GM23248 (cell line): Measurements from ENCODE around the gene PPT2. TPM values are rescaled to one million over a fixed set of nuclear protein-coding genes. Genes with fewer than 3 reads are reported as not detected.

Experiments
- DNase-seq: peaks from one replicate; pipeline ENCODE4 v3.0.0-alpha.2; 2015
- H2AFZ ChIP-seq: fragments of 200-600 bp; sonication (generic); 2 replicates; pipeline ENCODE4 v1.6.1; 2016; ENCODE audit warnings: antibody characterized with exemption
- H3F3A ChIP-seq: fragments of 200-600 bp; sonication (generic); 2 replicates; pipeline ENCODE4 v1.6.1; 2016; ENCODE audit warnings: mild to moderate bottlenecking, antibody characterized with exemption, mixed run types; ENCODE audit not compliant: insufficient read depth
- H3K27ac ChIP-seq: fragments of 200-600 bp; sonication (generic); 2 replicates; pipeline ENCODE4 v1.5.1; 2016; ENCODE audit warnings: mild to moderate bottlenecking
- H3K27me3 ChIP-seq: fragments of 200-600 bp; sonication (generic); replicated peaks from 2 replicates; pipeline ENCODE4 v1.6.1; 2016; ENCODE audit warnings: mild to moderate bottlenecking; ENCODE audit not compliant: insufficient read depth
- H3K36me3 ChIP-seq: fragments of 200-600 bp; sonication (generic); 2 replicates; pipeline ENCODE4 v1.6.1; 2016; ENCODE audit warnings: low read depth, mild to moderate bottlenecking
- H3K4me1 ChIP-seq: fragments of 200-600 bp; sonication (generic); 2 replicates; pipeline ENCODE4 v1.6.1; 2016; ENCODE audit warnings: mild to moderate bottlenecking; ENCODE audit not compliant: insufficient read depth
- H3K4me2 ChIP-seq: fragments of 200-600 bp; sonication (generic); one replicate; pipeline ENCODE4 v1.6.1; 2016; ENCODE audit warnings: mild to moderate bottlenecking; ENCODE audit not compliant: unreplicated experiment
- H3K4me3 ChIP-seq: fragments of 200-600 bp; sonication (generic); 2 replicates; pipeline ENCODE4 v1.5.1; 2016; ENCODE audit warnings: mild to moderate bottlenecking
- H3K79me2 ChIP-seq: fragments of 200-600 bp; sonication (generic); 2 replicates; pipeline ENCODE4 v1.6.1; 2016; ENCODE audit warnings: mild to moderate bottlenecking; ENCODE audit not compliant: insufficient read depth
- H3K9ac ChIP-seq: fragments of 200-600 bp; sonication (generic); 2 replicates; pipeline ENCODE4 v1.6.1; 2016; ENCODE audit warnings: mild to moderate bottlenecking
- H3K9me2 ChIP-seq: fragments of 200-600 bp; sonication (generic); 2 replicates; pipeline ENCODE4 v1.6.1; 2016; ENCODE audit warnings: mixed run types, mild to moderate bottlenecking, moderate library complexity; ENCODE audit not compliant: insufficient read depth
- H3K9me3 ChIP-seq: fragments of 200-600 bp; sonication (generic); one replicate; pipeline ENCODE4 v1.6.1; 2017; ENCODE audit warnings: low read depth
- H4K20me1 ChIP-seq: fragments of 200-600 bp; sonication (generic); 2 replicates; pipeline ENCODE4 v1.6.0; 2016; ENCODE audit not compliant: insufficient read depth
- EZH2 ChIP-seq: fragments of 200-600 bp; sonication (generic); IDR thresholded peaks from 2 replicates; pipeline ENCODE4 v1.6.1; 2018; ENCODE audit warnings: antibody characterized with exemption, mild to moderate bottlenecking; ENCODE audit not compliant: insufficient read depth, poor library complexity, severe bottlenecking
- EZH2phosphoT487 ChIP-seq: fragments of 200-600 bp; sonication (generic); IDR thresholded peaks from 2 replicates; pipeline ENCODE4 v1.6.1; 2018; ENCODE audit warnings: antibody characterized with exemption, moderate library complexity, mild to moderate bottlenecking, low read depth; ENCODE audit not compliant: insufficient read depth
- WGBS, 2 experiments: methylation state at CpG; one replicate each; pipeline ENCODE4 v1.1.6; 2015 to 2017; ENCODE audit warnings: low lambda C conversion rate in 2 of 2, low coverage in 1 of 2; ENCODE audit errors: missing lambda C conversion rate in 2 of 2; 5-methylcytosine and 5-hydroxymethylcytosine counted together
- in situ Hi-C: fragments of 300-500 bp; cut with MboI; formaldehyde crosslinking; loops from 2 replicates; pipeline ENCODE4 v1.15.0; 2020
- polyA plus RNA-seq: library from polyadenylated mRNA; unstranded; fragments of >200 nt; fragmentation: Nextera tagmentation; extraction: Ambion mirVana; gene quantifications from 2 replicates; pipeline ENCODE4 v1.2.1, GENCODE V29; 2016
- total RNA-seq: library from RNA; depleted of rRNA; stranded (reverse); fragments of >200 nt; shearing (Covaris generic); gene quantifications from 2 replicates; pipeline ENCODE4 v1.2.3, GENCODE V29; 2014

Gene PPT2
- total and polyA plus RNA-seq, 2 experiments from 2014 or later: 10.3 to 12.8 TPM

DNA sequence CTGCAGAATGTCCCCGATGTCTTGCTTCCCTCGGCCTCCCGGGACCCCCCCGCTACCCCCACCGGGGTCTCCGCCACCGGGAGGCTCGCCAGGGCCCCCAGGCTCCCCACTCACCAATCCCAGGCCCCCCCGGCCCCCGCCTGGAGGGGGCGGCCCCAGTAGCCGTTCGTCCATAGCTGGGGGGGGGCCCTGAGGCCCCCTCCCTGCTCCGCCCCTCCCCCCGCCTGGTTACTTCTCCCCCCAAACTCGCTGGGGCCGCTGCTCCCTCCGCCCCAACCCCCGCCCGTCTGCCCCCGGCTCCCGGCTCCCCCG, 35.8 kb downstream of the PPT2 start:
- in situ Hi-C loops: no loop called here
- H2AFZ ChIP-seq: peak overlapping the region; percentile 73
- TF ChIP-seq EZH2: no peak
- no peak for TF ChIP-seq EZH2phosphoT487
- no peak for DNase-seq
- H3K27ac ChIP-seq: peak overlapping the region; percentile 77
- H3F3A ChIP-seq: peaks cover 27% of the 10 kb centered on the region
- peaks cover 45% of the 10 kb centered on the region for H3K79me2 ChIP-seq
- peaks cover 24% of the 10 kb centered on the region for H3K4me1 ChIP-seq
- peak overlapping the region; percentile 96 for H3K9ac ChIP-seq
- WGBS, 2 experiments: 14% methylated on average over 22 of the region's 23 CpGs; no CpG with 5 or more reads in 1 of the 2 experiments
- H3K9me2 ChIP-seq: no peaks in the 10 kb centered on the region
- peak overlapping the region; percentile 96 for H3K4me3 ChIP-seq
- H3K27me3 ChIP-seq: no peaks in the 10 kb centered on the region
- peaks cover 5% of the 10 kb centered on the region; the same call in 1 of the 2 replicates for H3K36me3 ChIP-seq
- no peaks in the 10 kb centered on the region for H3K9me3 ChIP-seq
- peak overlapping the region; percentile 94 for H3K4me2 ChIP-seq
- no peaks in the 10 kb centered on the region for H4K20me1 ChIP-seq

GRCh38 chr6:32190054-32190851, 36.3 kb downstream of the PPT2 start, which contains the start of gene PBX2:
PBX2 (minus strand) TSS chr6:32190202; CDS start chr6:32189915, 287 bp downstream.
- Histone ChIP-seq H3K4me1 (peaks cover 25% of the 10 kb centered on the region), H3K36me3 (peaks cover 5% of the 10 kb centered on the region; the same call in 1 of the 2 replicates), H3K79me2 (peaks cover 42% of the 10 kb centered on the region), H3K27me3 (no peaks in the 10 kb centered on the region), H3F3A (peaks cover 33% of the 10 kb centered on the region), H3K4me2 (peak within 1 kb of the TSS; percentile 94), H4K20me1 (no peaks in the 10 kb centered on the region), H3K9ac (peak within 1 kb of the TSS; percentile 96), H3K4me3 (peak within 1 kb of the TSS; percentile 96), H3K9me2 (no peaks in the 10 kb centered on the region), H3K9me3 (no peaks in the 10 kb centered on the region), H2AFZ (peak within 1 kb of the TSS; percentile 73), H3K27ac (peak within 1 kb of the TSS; percentile 77)
- 2% methylated on average over 11 to 23 of the region's 23 CpGs for WGBS, 2 experiments
- peak; percentile 87 for DNase-seq
- TF ChIP-seq EZH2 (no peak), EZH2phosphoT487 (no peak)
- in situ Hi-C loops: no loop called here

GRCh38 chr6:32190911-32191677, 37.2 kb downstream of the PPT2 start:
- 77 to 80% methylated on average over 8 of the region's 8 CpGs for WGBS, 2 experiments
- no peak overlapping the region for H3K4me3 ChIP-seq
- H4K20me1 ChIP-seq: no peaks in the 10 kb centered on the region
- H3K9ac ChIP-seq: no peak overlapping the region
- H3K36me3 ChIP-seq: peaks cover 5% of the 10 kb centered on the region; the same call in 1 of the 2 replicates
- TF ChIP-seq EZH2phosphoT487 (no peak), EZH2 (no peak)
- H3K9me2 ChIP-seq: no peaks in the 10 kb centered on the region
- no peaks in the 10 kb centered on the region for H3K9me3 ChIP-seq
- H3F3A ChIP-seq: peaks cover 32% of the 10 kb centered on the region
- no peak overlapping the region for H2AFZ ChIP-seq
- H3K4me1 ChIP-seq: peaks cover 23% of the 10 kb centered on the region
- no peaks in the 10 kb centered on the region for H3K27me3 ChIP-seq
- H3K79me2 ChIP-seq: peaks cover 42% of the 10 kb centered on the region
- in situ Hi-C loops: no loop called here
- H3K4me2 ChIP-seq: no peak overlapping the region
- no peak for DNase-seq
- peak overlapping the region; percentile 77; the same call in 1 of the 2 replicates for H3K27ac ChIP-seq

DNA sequence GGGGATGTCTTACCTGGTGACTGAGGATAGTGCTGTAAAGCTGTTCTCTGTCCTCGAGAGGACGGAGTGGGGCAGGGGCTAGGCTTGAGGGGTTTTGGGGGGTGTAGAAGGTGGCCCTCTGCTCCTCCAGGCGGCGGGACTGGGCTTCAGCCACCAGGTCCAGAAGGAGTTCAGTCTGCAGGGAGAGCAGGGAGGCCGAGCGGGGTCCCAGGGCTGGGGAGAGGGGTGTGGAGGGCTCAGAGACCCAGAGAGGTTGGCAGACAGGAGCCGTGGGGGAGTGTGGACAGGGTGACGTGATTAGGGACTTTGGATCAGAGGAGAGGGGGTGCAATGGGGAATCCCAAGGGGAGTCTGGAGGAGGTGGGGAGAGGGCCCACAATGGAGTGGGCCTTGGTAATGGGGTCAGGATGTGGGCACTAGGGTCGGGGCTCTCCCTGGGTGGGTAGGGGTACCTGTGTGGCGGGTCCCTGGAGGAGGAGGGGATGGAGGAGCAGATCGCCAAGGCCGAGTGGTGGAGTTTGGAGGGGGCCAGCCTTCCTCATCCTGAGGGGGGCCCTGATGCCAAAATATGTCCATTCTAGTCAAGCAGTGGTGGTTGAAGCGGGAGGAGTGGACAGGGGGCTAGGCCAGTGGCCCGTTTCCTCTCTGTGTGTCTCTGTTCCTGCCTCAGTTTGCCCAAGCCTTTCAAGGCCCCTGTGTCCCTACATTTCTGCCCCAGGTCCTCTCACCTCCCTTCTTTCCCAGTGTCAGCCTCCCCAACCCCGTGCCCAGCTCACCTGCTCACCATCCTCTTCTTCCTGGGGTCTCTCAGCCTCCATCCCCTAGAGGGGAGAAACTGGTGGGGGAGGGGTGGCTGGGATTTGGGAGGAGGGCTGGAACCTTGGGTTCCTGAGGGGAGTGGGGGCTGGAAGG, 38.0 kb downstream of the PPT2 start:
- no peak for DNase-seq
- peaks cover 26% of the 10 kb centered on the region for H3K4me1 ChIP-seq
- no peaks in the 10 kb centered on the region for H3K27me3 ChIP-seq
- peak overlapping the region; percentile 77 for H2AFZ ChIP-seq
- TF ChIP-seq EZH2 (no peak), EZH2phosphoT487 (no peak)
- peaks cover 3% of the 10 kb centered on the region; the same call in 1 of the 2 replicates for H3K36me3 ChIP-seq
- H3K27ac ChIP-seq: peak overlapping the region; percentile 24; the same call in 1 of the 2 replicates
- H3K9ac ChIP-seq: peak overlapping the region; percentile 46; the same call in 1 of the 2 replicates
- peak overlapping the region; percentile 31 for H3K4me2 ChIP-seq
- H3K9me3 ChIP-seq: no peaks in the 10 kb centered on the region
- no peaks in the 10 kb centered on the region for H3K9me2 ChIP-seq
- H4K20me1 ChIP-seq: no peaks in the 10 kb centered on the region
- 77 to 80% methylated on average over 8 to 15 of the region's 15 CpGs for WGBS, 2 experiments
- H3F3A ChIP-seq: peaks cover 23% of the 10 kb centered on the region
- peaks cover 36% of the 10 kb centered on the region for H3K79me2 ChIP-seq
- H3K4me3 ChIP-seq: no peak overlapping the region
- in situ Hi-C loops: no loop called here
